HepG2 (cell line): ENCODE data around the gene XPNPEP2. TPM values are rescaled to one million over a fixed set of nuclear protein-coding genes. Genes with fewer than 3 reads are reported as not detected.

Experiments
- ATAC-seq: fragments of 200-7000 bp; cut with Tn5 transposase; 3 replicates; pipeline ENCODE4 v1.9.1; 2020; ENCODE audit warnings: mild to moderate bottlenecking, moderate library complexity
- BruUV-seq: library from RNA; stranded (reverse); fragments of 400-500 nt; replicated peaks from 2 replicates; lab custom pipeline; 2021; lab: Mats Ljungman, UMichigan
- CTCF ChIA-PET: fragments of 300-600 bp; formaldehyde crosslinking; extraction: SDS; loops from one replicate; lab custom pipeline; 2021; ENCODE audit warnings: low total read pairs, inconsistent platforms, low intra/inter-chr PET ratio; lab: Yijun Ruan, JAX
- POLR2A ChIA-PET: fragments of 350-600 bp; sonication (Branson Sonifier 250); formaldehyde crosslinking; loops from one replicate; lab custom pipeline; 2020; ENCODE audit warnings: antibody characterized with exemption, inconsistent platforms; lab: Yijun Ruan, JAX
- DNase-seq: peaks from one replicate; pipeline ENCODE4 v3.0.0-alpha.2; 2015; ENCODE audit warnings: low spot score
- FAIRE-seq: peaks from 3 replicates; lab custom pipeline; 2011; peaks lifted over from hg19 to GRCh38; lab: Jason Lieb, UNC
- H2AFZ ChIP-seq: one replicate; pipeline ENCODE4 v1.6.1; 2011; ENCODE audit warnings: low read length, inconsistent platforms
- H3K27ac ChIP-seq: fragments of 300-600 bp; 3 replicates; pipeline ENCODE4 v1.8.0; 2011; ENCODE audit warnings: mixed run types, mild to moderate bottlenecking, mixed read lengths, low read length, inconsistent platforms; ENCODE audit not compliant: insufficient read depth; ENCODE audit errors: extremely low read length
- H3K27me3 ChIP-seq, 2 experiments: fragments of 200-600 bp in 1 of 2; 2 replicates in 1 of 2; 3 replicates in 1 of 2; pipeline versions ENCODE4 v1.6.0 to v1.8.0; 2011; ENCODE audit warnings: low read length in 2 of 2, mild to moderate bottlenecking in 2 of 2, moderate library complexity in 2 of 2, inconsistent platforms in 1 of 2; ENCODE audit not compliant: insufficient read depth in 2 of 2, control insufficient read depth in 1 of 2
- H3K36me3 ChIP-seq, 2 experiments: fragments of 200-600 bp in 1 of 2; replicated peaks in 1 of 2; 2 replicates in 1 of 2; 3 replicates in 1 of 2; pipeline versions ENCODE4 v1.5.1 to v1.8.0; 2011; ENCODE audit warnings: low read length in 2 of 2, inconsistent platforms in 1 of 2; ENCODE audit not compliant: insufficient read depth in 2 of 2, control insufficient read depth in 1 of 2
- H3K4me1 ChIP-seq: 2 replicates; pipeline ENCODE4 v1.5.1; 2012; ENCODE audit warnings: low read length, inconsistent platforms; ENCODE audit not compliant: insufficient read depth
- H3K4me2 ChIP-seq: 2 replicates; pipeline ENCODE4 v1.6.0; 2011; ENCODE audit warnings: low read depth, low read length, inconsistent platforms
- H3K4me3 ChIP-seq, 3 experiments: fragments of 200-600 bp in 1 of 3; sonication (generic), shearing (Covaris generic) in 1 of 3; replicated peaks in 1 of 3; 2 replicates each; pipeline ENCODE4 v1.5.1; 2011 to 2016; ENCODE audit warnings: low read length in 3 of 3, inconsistent platforms in 2 of 3, low read depth in 2 of 3, mild to moderate bottlenecking in 2 of 3, control low read depth in 1 of 3, mixed read lengths in 1 of 3; ENCODE audit not compliant: insufficient read depth in 1 of 3
- H3K79me2 ChIP-seq: one replicate; pipeline ENCODE4 v1.6.1; 2011; ENCODE audit warnings: low read length, inconsistent platforms; ENCODE audit not compliant: insufficient read depth
- H3K9ac ChIP-seq: 2 replicates; pipeline ENCODE4 v1.6.0; 2011; ENCODE audit warnings: mild to moderate bottlenecking, low read depth, low read length, inconsistent platforms; ENCODE audit not compliant: insufficient read depth
- H3K9me3 ChIP-seq: 2 replicates; pipeline ENCODE4 v1.5.1; 2012; ENCODE audit warnings: mild to moderate bottlenecking, low read length
- H4K20me1 ChIP-seq: 2 replicates; pipeline ENCODE4 v1.6.0; 2011; ENCODE audit warnings: inconsistent platforms, mild to moderate bottlenecking, low read length, moderate library complexity; ENCODE audit not compliant: insufficient read depth
- CBFB ChIP-seq: sonication (generic); formaldehyde crosslinking; IDR thresholded peaks from 2 replicates; pipeline ENCODE4 v1.4.0; 2020; ENCODE audit warnings: missing genetic modification reagents
- MAFF ChIP-seq: IDR thresholded peaks from 2 replicates; pipeline ENCODE4 v1.6.1; 2011; ENCODE audit warnings: low read depth, low read length, improper control_type of control experiment
- MAFK ChIP-seq, 2 experiments: IDR thresholded peaks in 1 of 2; conservative IDR thresholded peaks in 1 of 2; 2 replicates each; pipeline ENCODE4 v1.6.1; 2011; ENCODE audit warnings: improper control_type of control experiment in 2 of 2, low read length in 2 of 2
- RAD21 ChIP-seq: fragments of 450-650 bp; formaldehyde crosslinking; IDR thresholded peaks from 2 replicates; pipeline ENCODE4 v1.5.0; 2020; ENCODE audit warnings: mild to moderate bottlenecking
- SAP130 ChIP-seq: IDR thresholded peaks from 2 replicates; pipeline ENCODE4 v1.6.1; 2016; ENCODE audit warnings: low read depth
- SMC3 ChIP-seq: IDR thresholded peaks from 2 replicates; pipeline ENCODE4 v1.6.1; 2011; ENCODE audit warnings: low read length, improper control_type of control experiment
- STAG1 ChIP-seq: sonication (generic); formaldehyde crosslinking; IDR thresholded peaks from 2 replicates; pipeline ENCODE4 v1.4.0; 2020; ENCODE audit warnings: missing genetic modification reagents
- WGBS: methylation state at CpG from one replicate; pipeline ENCODE4 v1.1.6; 2017; ENCODE audit warnings: low lambda C conversion rate; 5-methylcytosine and 5-hydroxymethylcytosine counted together
- in situ Hi-C: cut with HindIII; loops from 2 replicates; pipeline ENCODE4 v1.10.0; 2017; ENCODE audit warnings: low pct_unique_long_range_greater_than_20kb; ENCODE audit not compliant: extremely low pct_ligation_motif_present
- intact Hi-C: fragments of 100-400 bp; cut with micrococcal nuclease; formaldehyde crosslinking; loops from one replicate; pipeline ENCODE4 v1.10.0; 2022; ENCODE audit not compliant: unreplicated experiment
- polyA plus RNA-seq, 8 experiments: library from polyadenylated mRNA; depleted of rRNA in 3 of 8; stranded (reverse) in 7 of 8; unstranded in 1 of 8; fragments of >200 nt; fragmentation: Illumina TruSeq in 4 of 8; extraction: Trizol in 4 of 8; gene quantifications; 2 replicates each; pipeline versions ENCODE4 v1.2.1 to v1.2.3, GENCODE V29; 2011 to 2016; ENCODE audit warnings: low read depth in 4 of 8, missing spikeins in 1 of 8, mixed read lengths in 1 of 8; ENCODE audit not compliant: insufficient read depth in 1 of 8
- total RNA-seq, 5 experiments: library from RNA; depleted of rRNA; stranded (reverse); fragments of >200 nt; fragmentation: Illumina TruSeq; extraction: Trizol; gene quantifications; 2 replicates each; pipeline ENCODE4 v1.2.3, GENCODE V29; 2016; ENCODE audit warnings: low read depth in 1 of 5
- TF ChIP-seq, protein P1 (sequence below): sonication (generic); formaldehyde crosslinking; IDR thresholded peaks from 2 replicates; pipeline ENCODE4 v1.5.0; 2020; ENCODE audit warnings: mild to moderate bottlenecking, missing genetic modification reagents, moderate library complexity

XPNPEP2 gene
- total and polyA plus RNA-seq, 2 of the 13 experiments (the other 11 are each of a cell fraction or from before 2014, with no cell fraction given) = 1.1 to 1.8 TPM

- Histone ChIP-seq H3K9me3 (no peaks in the 10 kb centered on the region), H4K20me1 (no peaks in the 10 kb centered on the region), H3K4me3 (no peak overlapping the region), H3K36me3 (no peaks in the 10 kb centered on the region), H3K79me2 (no peaks in the 10 kb centered on the region)
- 25% methylated on average over 4 of the region's 4 CpGs for WGBS
- in situ Hi-C loops = loop anchor here (5.0 to 10.0 kb wide), 2 partner anchors 92 to 119 kb away; no protein-coding TSS in a partner anchor
- TF ChIP-seq MAFF = 0 out of 2 replicates have a peak, but pooled peaks have one; percentile 9
- peak; percentile 93 for TF ChIP-seq SMC3
- TF ChIP-seq CBFB = no peak
- TF ChIP-seq STAG1 (CRISPR knock-in tag) = peak; percentile 85
- TF ChIP-seq, protein P1, sequence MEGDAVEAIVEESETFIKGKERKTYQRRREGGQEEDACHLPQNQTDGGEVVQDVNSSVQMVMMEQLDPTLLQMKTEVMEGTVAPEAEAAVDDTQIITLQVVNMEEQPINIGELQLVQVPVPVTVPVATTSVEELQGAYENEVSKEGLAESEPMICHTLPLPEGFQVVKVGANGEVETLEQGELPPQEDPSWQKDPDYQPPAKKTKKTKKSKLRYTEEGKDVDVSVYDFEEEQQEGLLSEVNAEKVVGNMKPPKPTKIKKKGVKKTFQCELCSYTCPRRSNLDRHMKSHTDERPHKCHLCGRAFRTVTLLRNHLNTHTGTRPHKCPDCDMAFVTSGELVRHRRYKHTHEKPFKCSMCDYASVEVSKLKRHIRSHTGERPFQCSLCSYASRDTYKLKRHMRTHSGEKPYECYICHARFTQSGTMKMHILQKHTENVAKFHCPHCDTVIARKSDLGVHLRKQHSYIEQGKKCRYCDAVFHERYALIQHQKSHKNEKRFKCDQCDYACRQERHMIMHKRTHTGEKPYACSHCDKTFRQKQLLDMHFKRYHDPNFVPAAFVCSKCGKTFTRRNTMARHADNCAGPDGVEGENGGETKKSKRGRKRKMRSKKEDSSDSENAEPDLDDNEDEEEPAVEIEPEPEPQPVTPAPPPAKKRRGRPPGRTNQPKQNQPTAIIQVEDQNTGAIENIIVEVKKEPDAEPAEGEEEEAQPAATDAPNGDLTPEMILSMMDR (CRISPR knock-in tag) = peak; percentile 82
- TF ChIP-seq SAP130 (CRISPR knock-in tag) = no peak
- TF ChIP-seq MAFK (conservative IDR thresholded peaks at IDR 0.05 in 1 of 2, IDR thresholded peaks at IDR 0.05 in 1 of 2; ENCODE audit: low read length in 2 of 2) = peak; percentile 5 to 59; a peak in 2 of 4 replicates
- TF ChIP-seq RAD21 (CRISPR knock-in tag) = peak; percentile 76
- TF ChIP-seq, all 625 proteins: peak for 6
- ATAC-seq (peak; percentile 83), FAIRE-seq (peak; percentile 83), DNase-seq (peak; percentile 21)
- ChIA-PET CTCF (interaction anchor here (0.7 to 2.2 kb wide), 4 partner anchors 70 to 120 kb away, joined by 5 to 27 read pairs (median 14); no protein-coding TSS in a partner anchor), POLR2A (interaction anchor here (1.2 kb wide), 1 partner anchor 10 kb away, joined by 3 read pairs; no protein-coding TSS in a partner anchor)
- Histone ChIP-seq H2AFZ (no peak overlapping the region), H3K9ac (no peak overlapping the region), H3K4me2 (no peak overlapping the region), H3K4me1 (no peaks in the 10 kb centered on the region), H3K27me3 (no peaks in the 10 kb centered on the region), H3K27ac (no peak overlapping the region)
- BruUV-seq = no TSS peak
- intact Hi-C loops = loop anchor here (1.0 kb wide), 2 partner anchors 89 to 119 kb away; no protein-coding TSS in a partner anchor
Measured at GRCh38 chrX:129726307-129727111, 12.3 kb upstream of the XPNPEP2 start.
